Smooth muscle cell (in vitro differentiated cells): ENCODE results near the gene CAPN15. TPM values are rescaled to one million over a fixed set of nuclear protein-coding genes. Genes with fewer than 3 reads are reported as not detected.

Source experiments
- DNase-seq: peaks from one replicate; lab custom pipeline; 2025; ENCODE audit not compliant: unreplicated experiment; lab: John Stamatoyannopoulos, UW
- H2AFZ ChIP-seq: fragments of 200-600 bp; sonication (generic); 2 replicates; pipeline ENCODE4 v1.6.0; 2016; ENCODE audit warnings: antibody characterized with exemption, low read depth, mild to moderate bottlenecking
- H3F3A ChIP-seq: fragments of 200-600 bp; sonication (generic); 2 replicates; pipeline ENCODE4 v1.6.0; 2017; ENCODE audit warnings: antibody characterized with exemption, low read depth
- H3K27ac ChIP-seq: fragments of 200-600 bp; sonication (generic); 2 replicates; pipeline ENCODE4 v1.5.1; 2016; ENCODE audit warnings: low read depth, mild to moderate bottlenecking
- H3K27me3 ChIP-seq: fragments of 200-600 bp; sonication (generic); 2 replicates; pipeline ENCODE4 v1.6.1; 2016; ENCODE audit warnings: low read depth, mild to moderate bottlenecking
- H3K36me3 ChIP-seq: fragments of 200-600 bp; sonication (generic); 2 replicates; pipeline ENCODE4 v1.5.1; 2016; ENCODE audit warnings: low read depth
- H3K4me1 ChIP-seq: fragments of 200-600 bp; sonication (generic); 2 replicates; pipeline ENCODE4 v1.5.1; 2016; ENCODE audit warnings: low read depth
- H3K4me2 ChIP-seq: fragments of 200-600 bp; sonication (generic); 2 replicates; pipeline ENCODE4 v1.6.0; 2016; ENCODE audit warnings: mild to moderate bottlenecking
- H3K4me3 ChIP-seq: fragments of 200-600 bp; sonication (generic); 2 replicates; pipeline ENCODE4 v1.5.1; 2016; ENCODE audit warnings: mild to moderate bottlenecking
- H3K79me2 ChIP-seq: fragments of 200-600 bp; sonication (generic); 2 replicates; pipeline ENCODE4 v1.6.0; 2016; ENCODE audit warnings: low read depth, mild to moderate bottlenecking
- H3K9ac ChIP-seq: fragments of 200-600 bp; sonication (generic); 2 replicates; pipeline ENCODE4 v1.6.0; 2016; ENCODE audit warnings: low read depth
- H3K9me3 ChIP-seq: fragments of 200-600 bp; sonication (generic); replicated peaks from 2 replicates; pipeline ENCODE4 v1.5.1; 2016; ENCODE audit warnings: low read depth
- H4K20me1 ChIP-seq: fragments of 200-600 bp; sonication (generic); 2 replicates; pipeline ENCODE4 v1.6.0; 2016; ENCODE audit warnings: low read depth
- WGBS: methylation state at CpG from one replicate; pipeline ENCODE4 v1.1.7; 2016; ENCODE audit warnings: low lambda C conversion rate; 5-methylcytosine and 5-hydroxymethylcytosine counted together
- polyA plus RNA-seq: library from polyadenylated mRNA; unstranded; fragments of >200 nt; fragmentation: Nextera tagmentation; extraction: Ambion mirVana; gene quantifications from 2 replicates; pipeline ENCODE4 v1.2.1, GENCODE V29; 2016
- total RNA-seq: library from RNA; depleted of rRNA; stranded (reverse); fragments of >200 nt; gene quantifications from 2 replicates; pipeline ENCODE4 v1.2.3, GENCODE V29; 2014
- TF ChIP-seq, protein P1 (sequence below): fragments of 200-600 bp; sonication (generic); IDR thresholded peaks from 2 replicates; pipeline ENCODE4 v1.5.1; 2017; ENCODE audit warnings: borderline replicate concordance, mild to moderate bottlenecking, antibody characterized with exemption; ENCODE audit not compliant: insufficient read depth, poor library complexity, severe bottlenecking

Gene CAPN15
- total and polyA plus RNA-seq, 2 experiments from 2014 or later: 14.7 to 18.7 TPM

DNA sequence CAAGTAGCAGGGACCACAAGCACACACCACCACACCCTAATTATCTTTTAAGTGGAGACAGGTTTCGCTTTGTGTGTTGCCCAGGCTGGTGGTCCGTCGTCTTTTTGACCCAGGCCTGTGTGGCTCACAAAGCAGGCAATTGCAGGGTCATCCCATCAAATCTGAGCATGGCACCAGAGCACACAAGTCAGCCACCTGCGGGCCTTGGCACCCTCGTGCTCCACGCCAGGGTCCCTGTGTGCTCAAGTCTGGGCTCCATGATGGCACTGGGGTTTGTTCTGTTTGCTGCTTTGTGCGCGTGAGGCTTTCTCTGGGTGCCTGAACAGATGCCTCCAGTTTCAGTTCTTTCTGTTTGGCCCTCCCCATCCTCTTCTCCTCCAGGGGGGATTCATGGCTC is 2.4 kb upstream of the CAPN15 start:
- H3K27me3 ChIP-seq: no peaks in the 10 kb centered on the region
- H3K4me2 ChIP-seq: peak overlapping the region; percentile 87
- TF ChIP-seq, protein P1, sequence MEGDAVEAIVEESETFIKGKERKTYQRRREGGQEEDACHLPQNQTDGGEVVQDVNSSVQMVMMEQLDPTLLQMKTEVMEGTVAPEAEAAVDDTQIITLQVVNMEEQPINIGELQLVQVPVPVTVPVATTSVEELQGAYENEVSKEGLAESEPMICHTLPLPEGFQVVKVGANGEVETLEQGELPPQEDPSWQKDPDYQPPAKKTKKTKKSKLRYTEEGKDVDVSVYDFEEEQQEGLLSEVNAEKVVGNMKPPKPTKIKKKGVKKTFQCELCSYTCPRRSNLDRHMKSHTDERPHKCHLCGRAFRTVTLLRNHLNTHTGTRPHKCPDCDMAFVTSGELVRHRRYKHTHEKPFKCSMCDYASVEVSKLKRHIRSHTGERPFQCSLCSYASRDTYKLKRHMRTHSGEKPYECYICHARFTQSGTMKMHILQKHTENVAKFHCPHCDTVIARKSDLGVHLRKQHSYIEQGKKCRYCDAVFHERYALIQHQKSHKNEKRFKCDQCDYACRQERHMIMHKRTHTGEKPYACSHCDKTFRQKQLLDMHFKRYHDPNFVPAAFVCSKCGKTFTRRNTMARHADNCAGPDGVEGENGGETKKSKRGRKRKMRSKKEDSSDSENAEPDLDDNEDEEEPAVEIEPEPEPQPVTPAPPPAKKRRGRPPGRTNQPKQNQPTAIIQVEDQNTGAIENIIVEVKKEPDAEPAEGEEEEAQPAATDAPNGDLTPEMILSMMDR: no peak
- H3K36me3 ChIP-seq: no peaks in the 10 kb centered on the region
- no peak overlapping the region for H3K4me3 ChIP-seq
- peaks cover 27% of the 10 kb centered on the region for H3K4me1 ChIP-seq
- no peaks in the 10 kb centered on the region for H3K9me3 ChIP-seq
- peaks cover 24% of the 10 kb centered on the region for H3K79me2 ChIP-seq
- WGBS: 93% methylated on average over 8 of the region's 8 CpGs
- H3K9ac ChIP-seq: peak overlapping the region; percentile 56
- no peak for DNase-seq
- H3K27ac ChIP-seq: peak overlapping the region; percentile 99
- H3F3A ChIP-seq: peaks cover 3% of the 10 kb centered on the region
- peaks cover 47% of the 10 kb centered on the region for H4K20me1 ChIP-seq
- H2AFZ ChIP-seq: no peak overlapping the region

DNA sequence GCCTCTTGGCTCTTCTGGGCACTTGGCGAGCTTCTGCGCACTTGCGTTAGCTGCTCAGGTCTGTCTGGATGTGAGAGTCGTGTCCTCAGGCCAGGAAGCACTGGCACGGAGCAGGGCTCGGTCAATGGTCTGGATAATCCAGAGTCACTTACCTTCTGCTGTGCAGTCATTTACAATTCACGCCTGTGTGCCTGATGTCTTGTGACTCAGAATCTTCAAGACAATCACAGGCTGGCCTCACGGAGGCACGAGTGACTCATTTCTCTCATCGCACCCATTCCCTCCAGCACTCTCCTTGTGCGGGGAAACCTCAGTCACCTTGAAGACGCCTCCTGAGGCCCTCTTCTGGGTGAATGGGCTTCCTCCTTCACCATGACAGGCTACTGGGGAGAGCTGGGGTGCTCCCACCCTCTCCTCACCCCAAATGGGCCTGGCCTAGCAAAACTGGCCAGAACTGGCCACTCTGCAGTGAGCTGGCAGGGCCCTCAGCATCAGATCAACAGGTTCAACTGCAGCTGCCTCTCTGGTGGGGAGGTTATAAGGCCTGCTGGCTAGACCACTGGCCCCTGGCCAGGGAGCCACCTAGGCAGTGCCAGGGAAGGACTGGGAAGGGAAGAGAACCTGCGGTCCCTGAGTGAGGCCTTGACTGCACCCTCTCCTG is 1.9 kb upstream of the CAPN15 start:
- no peaks in the 10 kb centered on the region for H3K9me3 ChIP-seq
- peak overlapping the region; percentile 87 for H3K4me2 ChIP-seq
- H3F3A ChIP-seq: peaks cover 3% of the 10 kb centered on the region
- 50% methylated on average over 13 of the region's 13 CpGs for WGBS
- no peak overlapping the region for H2AFZ ChIP-seq
- TF ChIP-seq, protein P1: no peak
- no peaks in the 10 kb centered on the region for H3K27me3 ChIP-seq
- DNase-seq: peak; percentile 8
- peak overlapping the region; percentile 78 for H3K4me3 ChIP-seq
- peak overlapping the region; percentile 99 for H3K27ac ChIP-seq
- peak overlapping the region; percentile 56 for H3K9ac ChIP-seq
- peaks cover 27% of the 10 kb centered on the region for H3K4me1 ChIP-seq
- peaks cover 30% of the 10 kb centered on the region for H3K79me2 ChIP-seq
- H4K20me1 ChIP-seq: peaks cover 53% of the 10 kb centered on the region
- H3K36me3 ChIP-seq: no peaks in the 10 kb centered on the region

DNA sequence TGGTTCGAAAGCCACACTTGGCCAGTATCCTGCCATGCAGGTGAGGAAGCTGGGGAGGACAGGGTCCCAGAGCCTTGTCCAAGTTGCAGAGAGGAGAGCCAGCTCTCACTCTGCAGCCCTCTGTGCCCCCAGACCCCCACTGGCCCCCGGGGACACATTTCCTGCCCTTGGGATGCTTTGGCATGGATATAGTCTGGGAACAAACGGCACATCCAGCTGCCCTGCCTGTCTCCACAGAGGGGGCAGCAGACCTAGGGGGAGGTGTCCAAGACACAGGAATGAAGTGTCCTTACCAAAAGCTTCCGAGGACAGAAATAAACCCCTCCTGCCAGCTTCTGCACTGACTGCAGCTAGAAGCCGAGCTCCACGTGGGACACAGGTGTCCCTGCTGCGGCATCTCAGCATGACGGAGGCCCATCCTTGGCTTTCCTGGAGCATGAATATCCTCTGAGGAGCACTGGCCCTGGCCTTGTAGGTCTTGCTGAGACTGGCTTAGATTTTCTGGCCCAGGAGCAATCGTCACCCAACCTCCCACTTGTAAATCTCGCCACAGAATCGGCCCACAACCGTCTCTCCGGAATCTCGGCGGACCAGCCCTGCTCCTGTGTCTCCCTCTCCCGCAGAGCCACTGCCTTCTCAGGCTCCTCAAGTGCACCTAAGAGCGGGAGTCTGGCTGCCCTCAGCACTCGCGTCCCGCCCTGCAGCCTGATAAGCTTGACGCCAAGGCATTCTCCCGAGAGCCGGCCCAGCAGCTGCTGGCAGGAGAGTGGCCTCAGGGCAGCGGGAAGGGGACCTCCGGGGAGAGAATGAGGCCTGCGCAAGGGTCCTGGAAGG is 1.1 kb upstream of the CAPN15 start:
- H3K4me2 ChIP-seq: peak overlapping the region; percentile 87
- H2AFZ ChIP-seq: peak overlapping the region; percentile 16
- WGBS: 21% methylated on average over 26 of the region's 26 CpGs
- H3K9me3 ChIP-seq: no peaks in the 10 kb centered on the region
- H3K36me3 ChIP-seq: no peaks in the 10 kb centered on the region
- peaks cover 60% of the 10 kb centered on the region for H4K20me1 ChIP-seq
- TF ChIP-seq, protein P1: no peak
- peak overlapping the region; percentile 95 for H3K9ac ChIP-seq
- H3F3A ChIP-seq: peaks cover 3% of the 10 kb centered on the region
- H3K27ac ChIP-seq: peak overlapping the region; percentile 99
- H3K27me3 ChIP-seq: no peaks in the 10 kb centered on the region
- peaks cover 37% of the 10 kb centered on the region for H3K79me2 ChIP-seq
- peak overlapping the region; percentile 78 for H3K4me3 ChIP-seq
- peaks cover 27% of the 10 kb centered on the region for H3K4me1 ChIP-seq
- DNase-seq: no peak
